ENCODE data around the gene SORCS1. TPM values are rescaled to one million over a fixed set of nuclear protein-coding genes. Genes with fewer than 3 reads are reported as not detected.

Gene SORCS1
- total RNA-seq, 1 experiment from 2014 or later: 1.7 TPM

DNA sequence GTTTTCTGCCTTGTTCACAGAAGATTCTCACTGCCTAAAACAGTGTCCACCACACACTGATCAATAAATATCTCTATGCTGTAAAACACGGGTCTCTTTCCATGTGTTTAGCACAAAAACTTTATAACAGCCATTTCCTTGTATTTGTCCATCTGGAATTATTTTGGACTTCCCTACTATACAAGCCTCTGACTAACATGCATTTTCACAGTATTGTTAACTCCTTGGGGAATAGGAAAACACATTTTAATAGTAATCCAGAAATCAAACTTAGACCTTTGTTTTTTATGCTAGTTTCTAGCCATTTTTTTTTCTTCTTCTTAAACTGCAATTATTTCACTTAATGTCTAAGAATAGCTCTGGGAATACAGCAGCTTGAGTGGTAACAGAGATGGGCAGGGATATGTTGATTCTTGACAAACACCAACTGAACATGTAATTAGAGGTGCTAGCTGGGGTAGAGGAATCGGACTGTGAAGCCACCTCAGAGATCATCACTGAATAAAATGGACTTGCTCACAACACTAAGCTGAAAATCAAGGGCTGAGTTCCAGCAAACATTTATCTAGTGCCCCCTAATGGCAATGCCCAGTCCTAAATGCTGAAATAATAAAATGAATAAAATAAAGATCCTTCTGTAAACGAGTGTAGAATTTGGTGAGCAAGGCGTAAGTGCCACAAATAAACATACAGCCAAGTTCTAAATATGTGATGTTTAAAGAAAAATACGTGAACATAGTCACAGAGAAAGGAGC lies 593.1 kb downstream of the SORCS1 start:
- Mint-ChIP-seq H3K27ac (no peak overlapping the region), H3K36me3 (ENCODE audit: insufficient read depth in 1 of 3, low read depth in 3 of 3) (no peaks in the 10 kb centered on the region), H3K4me3 (no peak overlapping the region), H3K4me1 (peaks cover 5 to 9% of the 10 kb centered on the region in 2 experiments), H3K27me3 (ENCODE audit: low read depth) (0 out of 2 replicates have a peak, but pooled peaks cover 2% of the 10 kb centered on the region), H3K9me3 (no peaks in the 10 kb centered on the region)
- H3K4me2 ChIP-seq (ENCODE audit: insufficient read depth, insufficient read length, low read length): no peak overlapping the region
- no peaks in the 10 kb centered on the region for H3K27me3 ChIP-seq (ENCODE audit: insufficient read depth, low read length)
- no peak overlapping the region for H3K27ac ChIP-seq (ENCODE audit: insufficient read length, low read depth, low read length)
- no peaks in the 10 kb centered on the region for H3K79me1 ChIP-seq (ENCODE audit: insufficient read depth, low read depth, low read length, poor library complexity, severe bottlenecking)
- H3K56ac ChIP-seq (ENCODE audit: insufficient read length, low read depth, low read length): no peak overlapping the region
- H4K8ac ChIP-seq (replicated peaks; ENCODE audit: insufficient read length, low read depth, low read length): no peak overlapping the region
- H4K20me1 ChIP-seq (ENCODE audit: control insufficient read depth, insufficient read depth, insufficient read length): no peaks in the 10 kb centered on the region
- no peak overlapping the region for H2BK20ac ChIP-seq (ENCODE audit: low read depth, low read length, poor library complexity, severe bottlenecking)
- H3K4ac ChIP-seq (ENCODE audit: low read depth, low read length): no peak overlapping the region
- no peak overlapping the region for H3K9ac ChIP-seq (ENCODE audit: extremely low read depth, insufficient read length, low read length)
- H2BK15ac ChIP-seq (ENCODE audit: low read depth, low read length): no peak overlapping the region
- H2BK120ac ChIP-seq (ENCODE audit: low read depth, low read length, poor library complexity, severe bottlenecking): no peak overlapping the region
- H3K79me2 ChIP-seq (ENCODE audit: insufficient read depth, low read length): no peaks in the 10 kb centered on the region
- H4K91ac ChIP-seq (ENCODE audit: insufficient read length, low read depth, low read length): no peak overlapping the region
- H2BK5ac ChIP-seq (ENCODE audit: insufficient read length, low read length): no peak overlapping the region
- WGBS (ENCODE audit: extremely low coverage, insufficient read length, low lambda C conversion rate): no CpG with 5 or more reads among the region's 5 CpGs
- H2AFZ ChIP-seq (ENCODE audit: low read length): no peak overlapping the region
- H2BK12ac ChIP-seq (ENCODE audit: insufficient read length, low read depth, low read length): no peak overlapping the region
- DNase-seq: no peak
- H3T11ph ChIP-seq (ENCODE audit: low read length): no peak overlapping the region
- no peak overlapping the region for H3K18ac ChIP-seq (ENCODE audit: insufficient read length, low read depth, low read length)
- H3K9me3 ChIP-seq (ENCODE audit: control insufficient read depth, low read depth, low read length): no peaks in the 10 kb centered on the region
- no peak overlapping the region for H3K14ac ChIP-seq (ENCODE audit: insufficient read depth, low read length)
- H2AK5ac ChIP-seq (ENCODE audit: insufficient read length, low read length): no peak overlapping the region
- no peak overlapping the region for H3K23ac ChIP-seq (ENCODE audit: insufficient read length, low read depth, low read length)
- no peaks in the 10 kb centered on the region for H3K23me2 ChIP-seq (ENCODE audit: insufficient read length, low read depth, low read length, poor library complexity, severe bottlenecking)
- H4K5ac ChIP-seq (ENCODE audit: insufficient read length, low read depth, low read length): no peak overlapping the region
- TF ChIP-seq, protein P1, sequence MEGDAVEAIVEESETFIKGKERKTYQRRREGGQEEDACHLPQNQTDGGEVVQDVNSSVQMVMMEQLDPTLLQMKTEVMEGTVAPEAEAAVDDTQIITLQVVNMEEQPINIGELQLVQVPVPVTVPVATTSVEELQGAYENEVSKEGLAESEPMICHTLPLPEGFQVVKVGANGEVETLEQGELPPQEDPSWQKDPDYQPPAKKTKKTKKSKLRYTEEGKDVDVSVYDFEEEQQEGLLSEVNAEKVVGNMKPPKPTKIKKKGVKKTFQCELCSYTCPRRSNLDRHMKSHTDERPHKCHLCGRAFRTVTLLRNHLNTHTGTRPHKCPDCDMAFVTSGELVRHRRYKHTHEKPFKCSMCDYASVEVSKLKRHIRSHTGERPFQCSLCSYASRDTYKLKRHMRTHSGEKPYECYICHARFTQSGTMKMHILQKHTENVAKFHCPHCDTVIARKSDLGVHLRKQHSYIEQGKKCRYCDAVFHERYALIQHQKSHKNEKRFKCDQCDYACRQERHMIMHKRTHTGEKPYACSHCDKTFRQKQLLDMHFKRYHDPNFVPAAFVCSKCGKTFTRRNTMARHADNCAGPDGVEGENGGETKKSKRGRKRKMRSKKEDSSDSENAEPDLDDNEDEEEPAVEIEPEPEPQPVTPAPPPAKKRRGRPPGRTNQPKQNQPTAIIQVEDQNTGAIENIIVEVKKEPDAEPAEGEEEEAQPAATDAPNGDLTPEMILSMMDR (conservative IDR thresholded peaks at IDR 0.05): peak; percentile 73
- peaks cover 6% of the 10 kb centered on the region; the same call in 1 of the 2 replicates for H3K4me1 ChIP-seq (ENCODE audit: insufficient read depth, low read length)

Measured in H9 (cell line).